K562 (cell line): Measurements from ENCODE around the gene NUBPL. TPM values are rescaled to one million over a fixed set of nuclear protein-coding genes. Genes with fewer than 3 reads are reported as not detected.

Experiments
- ATAC-seq: fragments of 200-7000 bp; cut with Tn5 transposase; 3 replicates; pipeline ENCODE4 v1.9.1; 2020; ENCODE audit warnings: moderate library complexity
- BruUV-seq: library from RNA; stranded (reverse); fragments of 400-500 nt; replicated peaks from 2 replicates; lab custom pipeline; 2021; lab: Mats Ljungman, UMichigan
- CTCF ChIA-PET: fragments of 300-600 bp; formaldehyde crosslinking; extraction: SDS; loops from one replicate; lab custom pipeline; 2021; ENCODE audit warnings: low intra/inter-chr PET ratio; lab: Yijun Ruan, JAX
- POLR2A ChIA-PET: fragments of 300-600, 350-650 bp; sonication (Branson Sonifier 250); formaldehyde crosslinking; extraction: SDS; loops from one replicate; lab custom pipeline; 2021; ENCODE audit warnings: antibody characterized with exemption, inconsistent platforms; lab: Yijun Ruan, JAX
- DNase-seq, 4 experiments: peaks; one replicate each; pipeline versions ENCODE4 v3.0.0 to v3.0.0-alpha.2; 2011 to 2018; ENCODE audit warnings: low spot score in 3 of 4, mixed read lengths in 3 of 4; ENCODE audit errors: extremely low read depth in 1 of 4
- FAIRE-seq: peaks from 2 replicates; lab custom pipeline; 2011; peaks lifted over from hg19 to GRCh38; lab: Jason Lieb, UNC
- H2AFZ ChIP-seq: 2 replicates; pipeline ENCODE4 v1.6.0; 2011; ENCODE audit warnings: low read depth, low read length, control low read depth, inconsistent platforms
- H3K27ac ChIP-seq: fragments of 200-600 bp; 3 replicates; pipeline ENCODE4 v1.8.0; 2011; ENCODE audit warnings: low read depth, mild to moderate bottlenecking, control low read depth, inconsistent platforms, low read length, moderate library complexity, mixed read lengths; ENCODE audit errors: extremely low read depth
- H3K27me3 ChIP-seq, 2 experiments: fragments of 300-600 bp in 1 of 2; 2 replicates in 1 of 2; 3 replicates in 1 of 2; pipeline versions ENCODE4 v1.6.0 to v1.8.0; 2011; ENCODE audit warnings: inconsistent platforms in 2 of 2, low read length in 2 of 2, mild to moderate bottlenecking in 1 of 2, mixed read lengths in 1 of 2, moderate library complexity in 1 of 2; ENCODE audit not compliant: control insufficient read depth in 2 of 2, insufficient read depth in 2 of 2
- H3K36me3 ChIP-seq: fragments of 300-600 bp; 3 replicates; pipeline ENCODE4 v1.8.0; 2011; ENCODE audit warnings: mild to moderate bottlenecking, low read length, inconsistent platforms; ENCODE audit not compliant: control insufficient read depth, insufficient read depth
- H3K4me1 ChIP-seq, 2 experiments: fragments of 200-600 bp in 1 of 2; replicated peaks in 1 of 2; 2 replicates in 1 of 2; 3 replicates in 1 of 2; pipeline versions ENCODE4 v1.5.1 to v1.8.0; 2011; ENCODE audit warnings: inconsistent platforms in 2 of 2, low read length in 2 of 2, mild to moderate bottlenecking in 1 of 2, mixed read lengths in 1 of 2, moderate library complexity in 1 of 2; ENCODE audit not compliant: control insufficient read depth in 2 of 2, insufficient read depth in 2 of 2
- H3K4me2 ChIP-seq: 2 replicates; pipeline ENCODE4 v1.6.1; 2011; ENCODE audit warnings: low read length, control low read depth, inconsistent platforms, mixed read lengths; ENCODE audit not compliant: insufficient read depth
- H3K4me3 ChIP-seq: fragments of 200-600 bp; sonication (generic), shearing (Covaris generic); 2 replicates; pipeline ENCODE4 v1.5.1; 2016; ENCODE audit warnings: control low read depth, inconsistent platforms
- H3K79me2 ChIP-seq: fragments of 200-600 bp; 3 replicates; pipeline ENCODE4 v1.8.0; 2011; ENCODE audit warnings: low read length, inconsistent platforms; ENCODE audit not compliant: control insufficient read depth, insufficient read depth
- H3K9ac ChIP-seq, 2 experiments: 2 replicates each; pipeline versions ENCODE4 v1.6.0 to v1.6.1; 2011; ENCODE audit warnings: low read depth in 2 of 2, low read length in 2 of 2, control low read depth in 1 of 2, inconsistent platforms in 1 of 2, mild to moderate bottlenecking in 1 of 2, mixed read lengths in 1 of 2; ENCODE audit not compliant: insufficient read depth in 1 of 2
- H3K9me1 ChIP-seq: one replicate; pipeline ENCODE4 v1.6.0; 2011; ENCODE audit warnings: inconsistent platforms, mild to moderate bottlenecking, low read length, moderate library complexity; ENCODE audit not compliant: control insufficient read depth, insufficient read depth
- H3K9me3 ChIP-seq: replicated peaks from 2 replicates; pipeline ENCODE4 v1.5.1; 2011; ENCODE audit warnings: low read depth, low read length, inconsistent platforms; ENCODE audit not compliant: control insufficient read depth, insufficient read depth
- H4K20me1 ChIP-seq: replicated peaks from 2 replicates; pipeline ENCODE4 v1.6.1; 2011; ENCODE audit warnings: low read length, inconsistent platforms, mixed read lengths; ENCODE audit not compliant: control insufficient read depth, insufficient read depth
- JUND ChIP-seq, 2 experiments: IDR thresholded peaks; 2 replicates in 1 of 2; 3 replicates in 1 of 2; pipeline ENCODE4 v1.6.1; 2011; ENCODE audit warnings: borderline replicate concordance in 2 of 2, low read depth in 2 of 2, low read length in 2 of 2, improper control_type of control experiment in 1 of 2, missing biosample characterization in 1 of 2, missing genetic modification characterization in 1 of 2, missing genetic modification reagents in 1 of 2
- KLF10 ChIP-seq: fragments of 250-450 bp; sonication (Bioruptor Pico); IDR thresholded peaks from 2 replicates; pipeline ENCODE4 v1.6.1; 2021; ENCODE audit warnings: matching md5 sums
- MEIS2 ChIP-seq: fragments of 450-650 bp; IDR thresholded peaks from 2 replicates; pipeline ENCODE4 v1.6.1; 2014; ENCODE audit warnings: mild to moderate bottlenecking; ENCODE audit not compliant: partially characterized antibody
- MTA3 ChIP-seq: fragments of 450-650 bp; formaldehyde crosslinking; IDR thresholded peaks from 2 replicates; pipeline ENCODE4 v1.6.1; 2017; ENCODE audit warnings: mild to moderate bottlenecking, borderline replicate concordance
- MYNN ChIP-seq, 2 experiments: sonication (generic); formaldehyde crosslinking in 1 of 2; IDR thresholded peaks; 2 replicates each; pipeline versions ENCODE4 v1.5.0 to v1.6.1; 2016 to 2020; ENCODE audit warnings: antibody characterized with exemption in 1 of 2, missing genetic modification reagents in 1 of 2
- RUNX1 ChIP-seq: sonication (generic); IDR thresholded peaks from 2 replicates; pipeline ENCODE4 v1.6.1; 2016; ENCODE audit warnings: antibody characterized with exemption, low read depth
- TAF15 ChIP-seq: fragments of 200-400 bp; formaldehyde crosslinking; IDR thresholded peaks from 2 replicates; pipeline ENCODE4 v1.6.1; 2017; ENCODE audit warnings: mild to moderate bottlenecking, low read depth, low read length, moderate library complexity
- ZNF282 ChIP-seq: sonication (generic); formaldehyde crosslinking; IDR thresholded peaks from 2 replicates; pipeline ENCODE4 v1.8.1; 2023; ENCODE audit warnings: missing genetic modification reagents
- ZNF780A ChIP-seq: fragments of 250-450 bp; sonication (Bioruptor Pico); IDR thresholded peaks from 2 replicates; pipeline ENCODE4 v1.5.0; 2021; ENCODE audit warnings: mild to moderate bottlenecking
- WGBS: fragments of 100-300 bp; shearing (Covaris generic); methylation state at CpG from one replicate; pipeline ENCODE4 v1.1.6; 2016; ENCODE audit warnings: low coverage, mixed read lengths; ENCODE audit not compliant: insufficient coverage; ENCODE audit errors: missing lambda C conversion rate; 5-methylcytosine and 5-hydroxymethylcytosine counted together
- in situ Hi-C: fragments of 300-500 bp; cut with MboI; formaldehyde crosslinking; loops from 4 replicates; pipeline ENCODE4 v1.15.0; 2018; ENCODE audit warnings: inconsistent platforms, mixed read lengths
- intact Hi-C: fragments of 100-400 bp; cut with micrococcal nuclease; formaldehyde crosslinking; loops from 2 replicates; pipeline ENCODE4 v1.14.2; 2022
- polyA plus RNA-seq, 8 experiments: library from polyadenylated mRNA; depleted of rRNA in 4 of 8; stranded (reverse) in 5 of 8; unstranded in 3 of 8; fragments of >200 nt; fragmentation: Nextera tagmentation in 2 of 8; fragmentation: Illumina TruSeq in 1 of 8; extraction: Ambion mirVana in 2 of 8; extraction: Trizol in 1 of 8; gene quantifications; 2 replicates each; pipeline versions ENCODE4 v1.2.1 to v1.2.3, GENCODE V29; 2011 to 2014; ENCODE audit warnings: inconsistent platforms in 1 of 8, missing spikeins in 1 of 8
- total RNA-seq, 7 experiments: library from RNA; depleted of rRNA in 6 of 7; stranded (reverse); fragments of >200 nt in 6 of 7; fragmentation: Illumina TruSeq in 2 of 7; extraction: Trizol in 2 of 7; gene quantifications; 2 replicates each; pipeline versions ENCODE4 v1.2.1 to v1.2.3, GENCODE V29; 2011 to 2021; ENCODE audit warnings: low replicate concordance in 1 of 7
- TF ChIP-seq, protein P1 (sequence below): fragments of 250-450 bp; sonication (Bioruptor Pico); IDR thresholded peaks from 2 replicates; pipeline ENCODE4 v1.5.0; 2022; ENCODE audit warnings: mild to moderate bottlenecking
- TF ChIP-seq, protein P2 (sequence below): sonication (generic); formaldehyde crosslinking; IDR thresholded peaks from 2 replicates; pipeline ENCODE4 v1.8.0; 2022; ENCODE audit warnings: missing genetic modification reagents, mild to moderate bottlenecking, borderline replicate concordance
- TF ChIP-seq, protein P3 (sequence below): sonication (generic); formaldehyde crosslinking; IDR thresholded peaks from 2 replicates; pipeline ENCODE4 v1.8.1; 2023; ENCODE audit warnings: mild to moderate bottlenecking, missing genetic modification reagents, moderate library complexity
- TF ChIP-seq, protein P4 (sequence below): fragments of 250-450 bp; sonication (Bioruptor Pico); IDR thresholded peaks from 2 replicates; pipeline ENCODE4 v1.5.0; 2021; ENCODE audit warnings: mild to moderate bottlenecking, borderline replicate concordance

NUBPL gene
- total and polyA plus RNA-seq, 9 of the 15 experiments (the other 6 are each of a cell fraction or from before 2014, with no cell fraction given) = 3.2 to 8.7 (median 6.1) TPM

DNA sequence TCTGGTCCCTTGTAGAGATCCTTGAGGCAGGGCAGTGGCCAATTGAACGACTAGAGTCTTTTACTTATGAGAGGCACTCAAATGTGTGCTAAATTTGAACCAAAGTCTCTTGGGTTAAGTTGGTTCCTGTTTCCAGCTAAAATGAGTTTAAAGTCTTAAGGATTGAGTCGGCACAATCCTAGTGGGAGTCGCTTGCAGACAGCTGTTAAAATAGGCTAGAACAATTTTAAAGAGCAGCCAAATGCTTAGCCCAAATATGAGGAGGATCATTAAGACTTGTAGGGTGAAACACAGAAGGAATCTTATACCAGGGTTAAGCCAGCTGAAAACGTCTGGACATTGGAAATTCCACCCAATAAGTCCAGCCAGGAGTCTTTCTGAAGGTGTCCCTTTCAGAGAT, 216.1 kb downstream of the NUBPL start:
- intact Hi-C loops = no loop called here
- no peaks in the 10 kb centered on the region for H3K79me2 ChIP-seq
- no peak overlapping the region for H3K27ac ChIP-seq
- no peaks in the 10 kb centered on the region for H3K36me3 ChIP-seq
- H2AFZ ChIP-seq = no peak overlapping the region
- no TSS peak for BruUV-seq
- H3K4me1 ChIP-seq = no peaks in the 10 kb centered on the region
- H3K9me1 ChIP-seq = no peaks in the 10 kb centered on the region
- no peaks in the 10 kb centered on the region for H3K27me3 ChIP-seq
- no peak for FAIRE-seq
- CTCF ChIA-PET = no interaction called here
- H3K4me2 ChIP-seq = no peak overlapping the region
- no peak overlapping the region for H3K4me3 ChIP-seq
- no peaks in the 10 kb centered on the region for H4K20me1 ChIP-seq
- in situ Hi-C loops = no loop called here
- 9% methylated on average over 4 of the region's 4 CpGs for WGBS
- ATAC-seq = no peak
- DNase-seq = no peak
- POLR2A ChIA-PET = no interaction called here
- H3K9me3 ChIP-seq = no peaks in the 10 kb centered on the region
- no peak overlapping the region for H3K9ac ChIP-seq
- no peak for TF ChIP-seq KLF10 (CRISPR knock-in tag)
- TF ChIP-seq ZNF780A (CRISPR knock-in tag) = no peak
- no peak for TF ChIP-seq MYNN (IDR thresholded peaks at IDR 0.05)
- no peak for TF ChIP-seq MYNN (CRISPR knock-in tag; IDR thresholded peaks at IDR 0.05)
- TF ChIP-seq, protein P1, sequence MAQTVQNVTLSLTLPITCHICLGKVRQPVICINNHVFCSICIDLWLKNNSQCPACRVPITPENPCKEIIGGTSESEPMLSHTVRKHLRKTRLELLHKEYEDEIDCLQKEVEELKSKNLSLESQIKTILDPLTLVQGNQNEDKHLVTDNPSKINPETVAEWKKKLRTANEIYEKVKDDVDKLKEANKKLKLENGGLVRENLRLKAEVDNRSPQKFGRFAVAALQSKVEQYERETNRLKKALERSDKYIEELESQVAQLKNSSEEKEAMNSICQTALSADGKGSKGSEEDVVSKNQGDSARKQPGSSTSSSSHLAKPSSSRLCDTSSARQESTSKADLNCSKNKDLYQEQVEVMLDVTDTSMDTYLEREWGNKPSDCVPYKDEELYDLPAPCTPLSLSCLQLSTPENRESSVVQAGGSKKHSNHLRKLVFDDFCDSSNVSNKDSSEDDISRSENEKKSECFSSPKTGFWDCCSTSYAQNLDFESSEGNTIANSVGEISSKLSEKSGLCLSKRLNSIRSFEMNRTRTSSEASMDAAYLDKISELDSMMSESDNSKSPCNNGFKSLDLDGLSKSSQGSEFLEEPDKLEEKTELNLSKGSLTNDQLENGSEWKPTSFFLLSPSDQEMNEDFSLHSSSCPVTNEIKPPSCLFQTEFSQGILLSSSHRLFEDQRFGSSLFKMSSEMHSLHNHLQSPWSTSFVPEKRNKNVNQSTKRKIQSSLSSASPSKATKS (CRISPR knock-in tag) = no peak
- TF ChIP-seq TAF15 = no peak
- TF ChIP-seq JUND (IDR thresholded peaks at IDR 0.05; ENCODE audit: borderline replicate concordance, low read depth, low read length) = no peak
- no peak for TF ChIP-seq JUND (tag; IDR thresholded peaks at IDR 0.05; ENCODE audit: borderline replicate concordance, low read depth, low read length)
- TF ChIP-seq, protein P2, sequence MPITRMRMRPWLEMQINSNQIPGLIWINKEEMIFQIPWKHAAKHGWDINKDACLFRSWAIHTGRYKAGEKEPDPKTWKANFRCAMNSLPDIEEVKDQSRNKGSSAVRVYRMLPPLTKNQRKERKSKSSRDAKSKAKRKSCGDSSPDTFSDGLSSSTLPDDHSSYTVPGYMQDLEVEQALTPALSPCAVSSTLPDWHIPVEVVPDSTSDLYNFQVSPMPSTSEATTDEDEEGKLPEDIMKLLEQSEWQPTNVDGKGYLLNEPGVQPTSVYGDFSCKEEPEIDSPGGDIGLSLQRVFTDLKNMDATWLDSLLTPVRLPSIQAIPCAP (CRISPR knock-in tag) = no peak
- no peak for TF ChIP-seq ZNF282
- no peak for TF ChIP-seq MEIS2
- TF ChIP-seq, protein P3, sequence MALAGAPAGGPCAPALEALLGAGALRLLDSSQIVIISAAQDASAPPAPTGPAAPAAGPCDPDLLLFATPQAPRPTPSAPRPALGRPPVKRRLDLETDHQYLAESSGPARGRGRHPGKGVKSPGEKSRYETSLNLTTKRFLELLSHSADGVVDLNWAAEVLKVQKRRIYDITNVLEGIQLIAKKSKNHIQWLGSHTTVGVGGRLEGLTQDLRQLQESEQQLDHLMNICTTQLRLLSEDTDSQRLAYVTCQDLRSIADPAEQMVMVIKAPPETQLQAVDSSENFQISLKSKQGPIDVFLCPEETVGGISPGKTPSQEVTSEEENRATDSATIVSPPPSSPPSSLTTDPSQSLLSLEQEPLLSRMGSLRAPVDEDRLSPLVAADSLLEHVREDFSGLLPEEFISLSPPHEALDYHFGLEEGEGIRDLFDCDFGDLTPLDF (CRISPR knock-in tag) = no peak
- no peak for TF ChIP-seq RUNX1
- TF ChIP-seq MTA3 = no peak
- TF ChIP-seq, protein P4, sequence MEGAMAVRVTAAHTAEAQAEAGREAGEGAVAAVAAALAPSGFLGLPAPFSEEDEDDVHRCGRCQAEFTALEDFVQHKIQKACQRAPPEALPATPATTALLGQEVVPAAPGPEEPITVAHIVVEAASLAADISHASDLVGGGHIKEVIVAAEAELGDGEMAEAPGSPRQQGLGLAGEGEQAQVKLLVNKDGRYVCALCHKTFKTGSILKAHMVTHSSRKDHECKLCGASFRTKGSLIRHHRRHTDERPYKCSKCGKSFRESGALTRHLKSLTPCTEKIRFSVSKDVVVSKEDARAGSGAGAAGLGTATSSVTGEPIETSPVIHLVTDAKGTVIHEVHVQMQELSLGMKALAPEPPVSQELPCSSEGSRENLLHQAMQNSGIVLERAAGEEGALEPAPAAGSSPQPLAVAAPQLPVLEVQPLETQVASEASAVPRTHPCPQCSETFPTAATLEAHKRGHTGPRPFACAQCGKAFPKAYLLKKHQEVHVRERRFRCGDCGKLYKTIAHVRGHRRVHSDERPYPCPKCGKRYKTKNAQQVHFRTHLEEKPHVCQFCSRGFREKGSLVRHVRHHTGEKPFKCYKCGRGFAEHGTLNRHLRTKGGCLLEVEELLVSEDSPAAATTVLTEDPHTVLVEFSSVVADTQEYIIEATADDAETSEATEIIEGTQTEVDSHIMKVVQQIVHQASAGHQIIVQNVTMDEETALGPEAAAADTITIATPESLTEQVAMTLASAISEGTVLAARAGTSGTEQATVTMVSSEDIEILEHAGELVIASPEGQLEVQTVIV = no peak
